Activated CD4-positive, alpha-beta memory T cell treated with anti-CD3 and anti-CD28 coated beads for 36 hours (primary cell): ENCODE data around the gene LCLAT1. TPM values are rescaled to one million over a fixed set of nuclear protein-coding genes. Genes with fewer than 3 reads are reported as not detected.

ENCODE experiments used
- CTCF ChIA-PET: fragments of 350-600 bp; sonication (Branson Sonifier 250); formaldehyde crosslinking; loops from one replicate; lab custom pipeline; 2021; ENCODE audit warnings: antibody characterized with exemption, inconsistent platforms; lab: Charles Lee
- POLR2A ChIA-PET: fragments of 350-600 bp; sonication (Branson Sonifier 250); formaldehyde crosslinking; loops from one replicate; lab custom pipeline; 2021; ENCODE audit warnings: antibody characterized with exemption; lab: Charles Lee
- DNase-seq: peaks from one replicate; pipeline ENCODE4 v3.0.0-alpha.2; 2020
- H3K27ac Mint-ChIP-seq: one replicate; pipeline ENCODE4 v1.8.0; 2021; ENCODE audit warnings: mixed read lengths
- H3K27me3 Mint-ChIP-seq: one replicate; pipeline ENCODE4 v1.8.0; 2021; ENCODE audit warnings: mixed read lengths
- H3K36me3 Mint-ChIP-seq: one replicate; pipeline ENCODE4 v1.8.0; 2021; ENCODE audit warnings: mixed read lengths
- H3K4me1 Mint-ChIP-seq: one replicate; pipeline ENCODE4 v1.8.0; 2021; ENCODE audit warnings: low read depth, mixed read lengths
- H3K4me3 Mint-ChIP-seq: one replicate; pipeline ENCODE4 v1.8.0; 2021; ENCODE audit warnings: mild to moderate bottlenecking, mixed read lengths
- H3K9me3 Mint-ChIP-seq: one replicate; pipeline ENCODE4 v1.8.0; 2021; ENCODE audit warnings: mixed read lengths
- intact Hi-C: fragments of 100-400 bp; cut with micrococcal nuclease; formaldehyde crosslinking; loops from one replicate; pipeline ENCODE4 v1.15.1; 2023
- total RNA-seq, 2 experiments: library from RNA; stranded (reverse); gene quantifications; one replicate each; pipeline ENCODE4 v1.2.3, GENCODE V29; 2021

The LCLAT1 gene
- total RNA-seq, 2 experiments from 2014 or later = 21.5 to 24.3 TPM

DNA sequence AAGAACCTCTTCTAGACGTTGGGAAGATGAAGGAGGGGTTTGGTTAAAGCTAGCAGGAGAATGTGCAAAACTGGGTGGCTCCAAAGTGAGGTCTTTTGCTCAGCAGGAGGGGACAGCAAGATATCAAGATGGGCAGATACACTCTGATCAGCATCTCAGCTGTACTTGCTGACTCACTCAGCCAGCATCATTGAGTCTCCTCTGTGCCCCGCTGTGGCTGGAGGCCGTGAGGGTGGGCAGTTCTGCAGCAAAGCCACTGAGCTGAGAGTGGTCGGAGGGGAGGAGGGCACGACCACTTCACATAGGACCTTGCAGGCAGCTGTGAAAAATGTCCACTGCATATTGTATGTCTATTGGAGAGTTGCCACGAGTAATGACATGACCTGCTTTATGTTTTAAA, 208.2 kb downstream of the LCLAT1 start:
- Mint-ChIP-seq H3K27me3 (no peaks in the 10 kb centered on the region), H3K4me3 (no peak overlapping the region), H3K4me1 (no peaks in the 10 kb centered on the region), H3K36me3 (no peaks in the 10 kb centered on the region), H3K9me3 (no peaks in the 10 kb centered on the region), H3K27ac (no peak overlapping the region)
- ChIA-PET CTCF (interaction anchor here (1.5 to 1.8 kb wide), 2 partner anchors 31 to 56 kb away, joined by 5 read pairs; no protein-coding TSS in a partner anchor), POLR2A (interaction anchor here (0.6 to 1.1 kb wide), 2 partner anchors 9 to 490 kb away, joined by 3 to 4 read pairs; no protein-coding TSS in a partner anchor)
- DNase-seq = no peak
- intact Hi-C loops = no loop called here

- Mint-ChIP-seq H3K27ac (no peak overlapping the region), H3K36me3 (no peaks in the 10 kb centered on the region), H3K27me3 (no peaks in the 10 kb centered on the region), H3K4me1 (no peaks in the 10 kb centered on the region), H3K9me3 (no peaks in the 10 kb centered on the region), H3K4me3 (no peak overlapping the region)
- intact Hi-C loops = no loop called here
- POLR2A ChIA-PET = interaction anchor here (1.1 kb wide), 1 partner anchor 9 kb away, joined by 3 read pairs; no protein-coding TSS in a partner anchor
- no peak for DNase-seq
- CTCF ChIA-PET = interaction anchor here (0.7 to 1.8 kb wide), 2 partner anchors 55 to 56 kb away, joined by 3 to 5 read pairs; no protein-coding TSS in a partner anchor
Observed at GRCh38 chr2:30655660-30656059, 208.6 kb downstream of the LCLAT1 start.

- POLR2A ChIA-PET = no interaction called here
- CTCF ChIA-PET = interaction anchor here (0.7 kb wide), 1 partner anchor 55 kb away, joined by 3 read pairs; no protein-coding TSS in a partner anchor
- Mint-ChIP-seq H3K27me3 (no peaks in the 10 kb centered on the region), H3K9me3 (no peaks in the 10 kb centered on the region), H3K4me1 (no peaks in the 10 kb centered on the region), H3K27ac (no peak overlapping the region), H3K4me3 (no peak overlapping the region), H3K36me3 (no peaks in the 10 kb centered on the region)
- DNase-seq = no peak
- intact Hi-C loops = no loop called here
Observed at GRCh38 chr2:30656079-30656478, 209.0 kb downstream of the LCLAT1 start.

- ChIA-PET POLR2A (no interaction called here), CTCF (interaction anchor here (1.0 to 2.2 kb wide), 3 partner anchors 50 to 497 kb away, joined by 3 to 8 read pairs (median 8); no protein-coding TSS in a partner anchor)
- H3K4me3 Mint-ChIP-seq = no peak overlapping the region
- H3K4me1 Mint-ChIP-seq = no peaks in the 10 kb centered on the region
- intact Hi-C loops = no loop called here
- H3K36me3 Mint-ChIP-seq = no peaks in the 10 kb centered on the region
- H3K27ac Mint-ChIP-seq = no peak overlapping the region
- no peak for DNase-seq
- no peaks in the 10 kb centered on the region for H3K9me3 Mint-ChIP-seq
- H3K27me3 Mint-ChIP-seq = no peaks in the 10 kb centered on the region
Observed at GRCh38 chr2:30661173-30662107, 214.4 kb downstream of the LCLAT1 start.

- CTCF ChIA-PET = interaction anchor here (1.7 to 2.2 kb wide), 2 partner anchors 49 to 498 kb away, joined by 8 read pairs; no protein-coding TSS in a partner anchor
- intact Hi-C loops = no loop called here
Observed at GRCh38 chr2:30662268-30663131, 215.5 kb downstream of the LCLAT1 start.

DNA sequence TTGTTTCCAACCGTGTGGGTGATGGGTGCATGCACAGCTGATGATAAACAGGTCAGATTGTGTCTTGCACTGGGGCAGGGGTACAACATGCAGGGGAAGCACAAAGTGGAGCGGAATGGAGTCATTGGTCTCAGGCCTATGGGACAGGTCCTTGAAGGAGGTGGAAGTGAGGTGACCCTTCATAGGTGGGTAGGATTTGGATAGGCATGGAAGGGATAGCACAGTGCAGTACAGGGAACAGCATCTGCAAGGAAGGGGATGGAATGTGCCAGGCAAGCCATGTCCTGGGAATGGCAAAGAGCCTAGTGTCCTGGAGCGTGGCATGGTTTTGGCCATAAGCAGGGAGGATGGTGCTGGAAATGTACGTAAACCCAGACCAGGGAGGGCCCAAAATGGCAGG, 216.3 kb downstream of the LCLAT1 start:
- intact Hi-C loops = no loop called here
- POLR2A ChIA-PET = no interaction called here
- no peaks in the 10 kb centered on the region for H3K4me1 Mint-ChIP-seq
- H3K4me3 Mint-ChIP-seq = no peak overlapping the region
- H3K27me3 Mint-ChIP-seq = no peaks in the 10 kb centered on the region
- no peak for DNase-seq
- no peaks in the 10 kb centered on the region for H3K36me3 Mint-ChIP-seq
- H3K9me3 Mint-ChIP-seq = peaks cover 3% of the 10 kb centered on the region
- H3K27ac Mint-ChIP-seq = no peak overlapping the region
- CTCF ChIA-PET = no interaction called here

More at GRCh38 chr2:30662268-30663131, 215.5 kb downstream of the LCLAT1 start:
- POLR2A ChIA-PET = no interaction called here
- no peak for DNase-seq
- Mint-ChIP-seq H3K4me1 (no peaks in the 10 kb centered on the region), H3K36me3 (no peaks in the 10 kb centered on the region), H3K9me3 (peaks cover 2% of the 10 kb centered on the region), H3K27me3 (no peaks in the 10 kb centered on the region), H3K27ac (no peak overlapping the region), H3K4me3 (no peak overlapping the region)

DNA sequence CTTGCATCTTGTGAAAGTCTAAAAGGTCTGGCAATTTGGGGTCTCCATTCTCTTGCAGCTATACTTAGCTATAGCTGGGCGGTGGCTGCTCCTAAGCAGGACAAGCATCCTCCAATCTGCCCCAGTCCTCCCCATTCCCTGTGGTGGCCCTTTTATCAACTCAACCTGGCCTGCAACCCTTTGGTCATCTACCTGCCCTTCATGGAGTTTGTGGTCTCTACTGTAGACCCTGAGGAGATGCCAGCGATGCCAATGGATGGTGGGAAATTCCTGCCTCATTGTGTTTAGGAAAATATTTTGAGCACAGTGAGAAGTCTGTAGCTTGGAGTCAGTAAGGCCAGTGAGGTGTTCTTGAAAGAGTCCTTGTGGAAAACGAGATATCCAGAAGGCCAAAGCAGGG, 216.8 kb downstream of the LCLAT1 start:
- ChIA-PET POLR2A (interaction anchor here (0.7 kb wide), 1 partner anchor 9 kb away, joined by 3 read pairs; no protein-coding TSS in a partner anchor), CTCF (no interaction called here)
- no peak overlapping the region for H3K4me3 Mint-ChIP-seq
- no peaks in the 10 kb centered on the region for H3K36me3 Mint-ChIP-seq
- H3K27me3 Mint-ChIP-seq = no peaks in the 10 kb centered on the region
- H3K9me3 Mint-ChIP-seq = peaks cover 5% of the 10 kb centered on the region
- no peak for DNase-seq
- no peak overlapping the region for H3K27ac Mint-ChIP-seq
- intact Hi-C loops = no loop called here
- H3K4me1 Mint-ChIP-seq = no peaks in the 10 kb centered on the region

DNA sequence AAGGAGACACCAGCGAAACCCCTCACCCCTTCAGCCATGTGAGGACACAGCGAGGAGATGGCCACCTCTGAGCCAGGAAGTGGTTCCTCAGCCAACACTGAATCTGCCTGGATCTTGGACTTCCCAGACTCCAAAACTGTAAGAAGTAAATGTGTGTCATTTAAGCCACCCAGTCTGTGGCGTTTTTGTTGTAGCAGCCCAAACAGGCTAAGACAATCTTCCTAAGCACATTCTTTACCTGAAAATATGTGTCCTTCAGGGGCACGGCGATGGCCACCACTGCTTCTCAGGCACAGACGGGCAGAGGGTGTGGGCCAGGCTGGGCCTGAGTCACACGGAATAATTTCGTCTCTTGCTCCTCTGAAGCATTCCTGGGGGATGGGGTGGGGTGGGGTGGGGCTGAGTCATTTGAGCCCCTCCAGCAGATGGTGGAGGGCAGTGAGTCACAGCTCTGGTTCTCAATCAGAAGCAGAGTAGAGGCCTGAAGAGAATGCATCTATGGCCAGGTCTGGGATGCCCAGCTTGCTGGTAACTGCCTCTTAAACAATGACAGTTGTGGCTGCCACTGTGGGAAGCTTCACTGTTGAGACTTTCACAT, 217.8 kb downstream of the LCLAT1 start:
- Mint-ChIP-seq H3K36me3 (peaks cover 4% of the 10 kb centered on the region), H3K27me3 (peaks cover 1% of the 10 kb centered on the region), H3K9me3 (peaks cover 14% of the 10 kb centered on the region), H3K27ac (no peak overlapping the region), H3K4me3 (no peak overlapping the region), H3K4me1 (no peaks in the 10 kb centered on the region)
- ChIA-PET POLR2A (no interaction called here), CTCF (no interaction called here)
- peak; percentile 21 for DNase-seq
- intact Hi-C loops = no loop called here

DNA sequence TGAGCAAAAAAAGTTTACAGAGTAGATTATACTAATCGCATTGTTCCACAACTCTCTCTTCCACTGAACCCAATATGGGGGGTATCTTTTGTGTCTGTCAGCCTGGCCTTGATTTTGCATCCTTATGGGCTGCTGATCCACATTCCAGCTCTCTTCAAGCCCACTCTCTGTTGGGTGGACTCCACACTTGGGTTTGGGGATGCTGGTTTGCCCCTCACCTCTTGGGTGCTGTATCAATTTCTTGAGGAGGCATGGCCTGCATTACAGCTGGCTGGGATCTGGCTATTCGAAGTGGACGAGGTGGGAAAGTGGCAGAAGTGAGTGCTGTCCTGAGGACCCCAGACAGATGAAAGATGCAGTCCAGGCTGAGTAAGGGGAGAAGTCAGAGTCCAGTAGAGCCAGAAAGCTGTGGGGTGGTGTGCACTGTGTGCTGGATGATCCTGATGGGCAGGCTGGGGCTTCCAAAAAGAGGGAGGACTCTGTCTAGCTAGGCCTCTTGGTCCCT, 218.8 kb downstream of the LCLAT1 start:
- peaks cover 23% of the 10 kb centered on the region for H3K9me3 Mint-ChIP-seq
- no peak for DNase-seq
- CTCF ChIA-PET = no interaction called here
- intact Hi-C loops = no loop called here
- POLR2A ChIA-PET = no interaction called here
- no peaks in the 10 kb centered on the region for H3K4me1 Mint-ChIP-seq
- peaks cover 1% of the 10 kb centered on the region for H3K27me3 Mint-ChIP-seq
- H3K4me3 Mint-ChIP-seq = no peak overlapping the region
- H3K27ac Mint-ChIP-seq = no peak overlapping the region
- H3K36me3 Mint-ChIP-seq = peaks cover 7% of the 10 kb centered on the region

- Mint-ChIP-seq H3K4me1 (no peaks in the 10 kb centered on the region), H3K9me3 (peaks cover 25% of the 10 kb centered on the region), H3K27me3 (peaks cover 1% of the 10 kb centered on the region), H3K4me3 (no peak overlapping the region), H3K27ac (no peak overlapping the region), H3K36me3 (peaks cover 7% of the 10 kb centered on the region)
- CTCF ChIA-PET = interaction anchor here (0.6 kb wide), 1 partner anchor 753 kb away, joined by 3 read pairs; no protein-coding TSS in a partner anchor
- intact Hi-C loops = no loop called here
- POLR2A ChIA-PET = no interaction called here
- DNase-seq = no peak
Observed at GRCh38 chr2:30666266-30666874, 219.3 kb downstream of the LCLAT1 start.

GRCh38 chr2:30670453-30670852, 223.4 kb downstream of the LCLAT1 start:
- Mint-ChIP-seq H3K27me3 (peaks cover 6% of the 10 kb centered on the region), H3K4me1 (no peaks in the 10 kb centered on the region), H3K4me3 (no peak overlapping the region), H3K36me3 (peaks cover 7% of the 10 kb centered on the region), H3K9me3 (peaks cover 25% of the 10 kb centered on the region), H3K27ac (no peak overlapping the region)
- DNase-seq = no peak
- intact Hi-C loops = no loop called here
- ChIA-PET CTCF (no interaction called here), POLR2A (no interaction called here)
